HL-60/S4 (cell line): ENCODE measurements around the gene CALN1.
"Not testable (repeated sequence)": the region's sequence is repeated elsewhere in the genome, so short reads cannot be mapped to it uniquely, and the experiment has no call there.

Experiments
- in situ Hi-C: fragments of 300-500 bp; cut with MboI; formaldehyde crosslinking; loops from 2 replicates; pipeline ENCODE4 v1.14.3; 2022; ENCODE audit warnings: low sequenced_read_pairs

Gene CALN1

GRCh38 chr7:72209006-72209405 lies 203.1 kb downstream of the CALN1 start:
- in situ Hi-C loops, result not testable (repeated sequence)

- in situ Hi-C loops, result no loop called here
Measured at GRCh38 chr7:72196176-72196575, 216.0 kb downstream of the CALN1 start.

GRCh38 chr7:72190919-72191318 lies 221.2 kb downstream of the CALN1 start:
- in situ Hi-C loops, result no loop called here

GRCh38 chr7:72190146-72190545 lies 222.0 kb downstream of the CALN1 start:
- in situ Hi-C loops, result no loop called here

GRCh38 chr7:72187179-72187578 lies 225.0 kb downstream of the CALN1 start:
- in situ Hi-C loops, result no loop called here

GRCh38 chr7:72183835-72184234 lies 228.3 kb downstream of the CALN1 start:
- in situ Hi-C loops, result no loop called here

GRCh38 chr7:72182036-72182435 lies 230.1 kb downstream of the CALN1 start:
- in situ Hi-C loops, result no loop called here

GRCh38 chr7:72176875-72177274 lies 235.3 kb downstream of the CALN1 start:
- in situ Hi-C loops, result no loop called here

GRCh38 chr7:72170475-72170874 lies 241.7 kb downstream of the CALN1 start:
- in situ Hi-C loops, result no loop called here

- in situ Hi-C loops, result no loop called here
Measured at GRCh38 chr7:72163271-72163670, 248.9 kb downstream of the CALN1 start.

GRCh38 chr7:72161534-72161933 lies 250.6 kb downstream of the CALN1 start:
- in situ Hi-C loops, result no loop called here

GRCh38 chr7:72159911-72160310 lies 252.2 kb downstream of the CALN1 start:
- in situ Hi-C loops, result no loop called here

- in situ Hi-C loops, result no loop called here
Measured at GRCh38 chr7:72156671-72157070, 255.5 kb downstream of the CALN1 start.

- in situ Hi-C loops, result no loop called here
Measured at GRCh38 chr7:72153132-72153512, 259.0 kb downstream of the CALN1 start.

- in situ Hi-C loops, result no loop called here
Measured at GRCh38 chr7:72152161-72153131, 259.7 kb downstream of the CALN1 start.

GRCh38 chr7:72140566-72140965 lies 271.6 kb downstream of the CALN1 start:
- in situ Hi-C loops, result no loop called here

GRCh38 chr7:72127136-72127535 lies 285.0 kb downstream of the CALN1 start:
- in situ Hi-C loops, result no loop called here

GRCh38 chr7:72123913-72124312 lies 288.2 kb downstream of the CALN1 start:
- in situ Hi-C loops, result no loop called here

GRCh38 chr7:72118366-72118765 lies 293.8 kb downstream of the CALN1 start:
- in situ Hi-C loops, result no loop called here

- in situ Hi-C loops, result no loop called here
Measured at GRCh38 chr7:72114129-72114528, 298.0 kb downstream of the CALN1 start.

GRCh38 chr7:72112992-72113391 lies 299.1 kb downstream of the CALN1 start:
- in situ Hi-C loops, result no loop called here

GRCh38 chr7:72112530-72112929 lies 299.6 kb downstream of the CALN1 start:
- in situ Hi-C loops, result no loop called here

- in situ Hi-C loops, result no loop called here
Measured at GRCh38 chr7:72111086-72111485, 301.1 kb downstream of the CALN1 start.
